Heart left ventricle (tissue), 13 donors: ENCODE measurements around the gene TPST1.

Experiments
- CTCF ChIP-seq, 12 donors: fragments of 200-600 bp; sonication (generic) in 4 of 12; IDR thresholded peaks; one replicate each; pipeline versions ENCODE4 v1.5.0 to v1.8.0; 2018 to 2022; ENCODE audit warnings: antibody characterized with exemption in 12 of 12, mild to moderate bottlenecking in 5 of 12
- POLR2A ChIP-seq, 2 donors: fragments of 450-650 bp; IDR thresholded peaks; one replicate each; pipeline ENCODE4 v1.6.1; 2017; ENCODE audit warnings: antibody characterized with exemption in 2 of 2, mild to moderate bottlenecking in 2 of 2, moderate library complexity in 2 of 2
- donor health status: ischemic (EF 13 %, LVEDD 7.1; RV severe dilation, severe dysfunction).
- donor health status: DM: no; HTN: yes; CAD: no.
- donor health status: DM: no; HTN: no; CAD: no.
- donor health status: ischemic (EF 25% LVEDD 6.9; RV normal size, moderate dysfunction).
- donor health status: ischemic (EF 25% LVEDD 5.7; RV mildly dilated, moderate dysfunction).
- donor health status: ischemic (EF 35%, LVEDD 5.7; RV mildly dilated, moderate dysfunction).
- donor health status: nonischemic (EF 11% LVEDD 7.7; RV severe dilation, severe dysfunction).
- donor health status: DM: yes; HTN: yes; CAD: no.
- donor health status: PGD.
- donor health status: ischemic (EF 29% LVEDD 5.4; RV normal size, mild dysfunction).
- donor health status: nonischemic (EF 23%, LVEDD 6.1; RV moderate dilation, normal function).

- TF ChIP-seq POLR2A (IDR thresholded peaks at IDR 0.05) = no peak
- TF ChIP-seq CTCF (IDR thresholded peaks at IDR 0.05) = no peak
Observed at GRCh38 chr7:66173856-66174255, 31.3 kb upstream of the TPST1 start.
